CD14-positive monocyte (primary cell): ENCODE measurements around the gene MAPK12. TPM values are rescaled to one million over a fixed set of nuclear protein-coding genes. Genes with fewer than 3 reads are reported as not detected.

Experiments used
- DNase-seq, 3 donors: peaks; one replicate each; pipeline ENCODE4 v3.0.0-alpha.2; 2011 to 2022
- H2AFZ ChIP-seq: 2 replicates; pipeline ENCODE4 v1.6.0; 2012; ENCODE audit warnings: mild to moderate bottlenecking, low read depth, low read length, inconsistent platforms; ENCODE audit not compliant: insufficient read depth, poor library complexity, severe bottlenecking
- H3K27ac ChIP-seq, 2 donors: 1 replicate in 1 of 2; 2 replicates in 1 of 2; pipeline ENCODE4 v1.5.1; 2012 to 2013; ENCODE audit warnings: low read length in 2 of 2, control low read depth in 1 of 2, inconsistent platforms in 1 of 2, low read depth in 1 of 2, mild to moderate bottlenecking in 1 of 2
- H3K27me3 ChIP-seq, 2 donors: one replicate each; pipeline versions ENCODE4 v1.6.0 to v1.6.1; 2011 to 2013; ENCODE audit warnings: low read length in 2 of 2; ENCODE audit not compliant: control insufficient read depth in 2 of 2, insufficient read depth in 2 of 2
- H3K36me3 ChIP-seq, 2 donors: replicated peaks in 1 of 2; 1 replicate in 1 of 2; 2 replicates in 1 of 2; pipeline versions ENCODE4 v1.5.1 to v1.6.1; 2012 to 2013; ENCODE audit warnings: low read length in 2 of 2, control low read depth in 1 of 2, inconsistent platforms in 1 of 2, mild to moderate bottlenecking in 1 of 2; ENCODE audit not compliant: insufficient read depth in 2 of 2, control insufficient read depth in 1 of 2
- H3K4me1 ChIP-seq, 2 donors: 1 replicate in 1 of 2; 2 replicates in 1 of 2; pipeline versions ENCODE4 v1.5.1 to v1.6.1; 2012 to 2013; ENCODE audit warnings: low read length in 2 of 2, control low read depth in 1 of 2, inconsistent platforms in 1 of 2, mild to moderate bottlenecking in 1 of 2, moderate library complexity in 1 of 2; ENCODE audit not compliant: insufficient read depth in 2 of 2, control insufficient read depth in 1 of 2
- H3K4me2 ChIP-seq: replicated peaks from 2 replicates; pipeline ENCODE3; 2012; ENCODE audit warnings: low read length, moderate library complexity, mild to moderate bottlenecking; ENCODE audit not compliant: poor library complexity, severe bottlenecking; ENCODE audit errors: extremely low read depth
- H3K4me3 ChIP-seq, 3 experiments: fragments of 200-600 bp in 1 of 3; sonication (generic) in 1 of 3; replicated peaks in 1 of 3; 1 replicate in 2 of 3; 2 replicates in 1 of 3; pipeline ENCODE4 v1.5.1; 2011 to 2013; ENCODE audit warnings: low read length in 3 of 3, mild to moderate bottlenecking in 3 of 3, control low read depth in 2 of 3, low read depth in 2 of 3, inconsistent platforms in 1 of 3, moderate library complexity in 1 of 3
- H3K79me2 ChIP-seq: 2 replicates; pipeline ENCODE4 v1.6.0; 2012; ENCODE audit warnings: mild to moderate bottlenecking, control low read depth, inconsistent platforms, low read length, moderate library complexity; ENCODE audit not compliant: insufficient read depth
- H3K9ac ChIP-seq: 2 replicates; pipeline ENCODE4 v1.6.0; 2017; ENCODE audit warnings: low read length, mild to moderate bottlenecking; ENCODE audit not compliant: insufficient read depth, poor library complexity, severe bottlenecking
- H3K9me3 ChIP-seq, 2 donors: replicated peaks in 1 of 2; 1 replicate in 1 of 2; 2 replicates in 1 of 2; pipeline versions ENCODE4 v1.5.1 to v1.6.1; 2012 to 2013; ENCODE audit warnings: low read length in 2 of 2, control low read depth in 1 of 2; ENCODE audit not compliant: control insufficient read depth in 1 of 2, insufficient read depth in 1 of 2
- H4K20me1 ChIP-seq: 2 replicates; pipeline ENCODE4 v1.6.0; 2012; ENCODE audit warnings: mild to moderate bottlenecking, low read length, control low read depth, moderate library complexity; ENCODE audit not compliant: insufficient read depth
- H3K27ac Mint-ChIP-seq, 7 donors: one replicate each; pipeline ENCODE4 v1.8.0; 2020; ENCODE audit warnings: mild to moderate bottlenecking in 7 of 7, mixed read lengths in 7 of 7, moderate library complexity in 6 of 7, inconsistent platforms in 2 of 7
- H3K27me3 Mint-ChIP-seq, 3 donors: one replicate each; pipeline ENCODE4 v1.8.0; 2021 to 2022; ENCODE audit warnings: low read depth in 3 of 3, mild to moderate bottlenecking in 3 of 3, mixed read lengths in 3 of 3, moderate library complexity in 3 of 3, inconsistent platforms in 1 of 3
- H3K36me3 Mint-ChIP-seq, 2 donors: one replicate each; pipeline ENCODE4 v1.8.0; 2020; ENCODE audit warnings: mixed read lengths in 2 of 2, inconsistent platforms in 1 of 2, mild to moderate bottlenecking in 1 of 2
- H3K4me1 Mint-ChIP-seq: one replicate; pipeline ENCODE4 v1.8.0; 2020; ENCODE audit warnings: mild to moderate bottlenecking, mixed read lengths
- H3K4me3 Mint-ChIP-seq, 2 donors: one replicate each; pipeline ENCODE4 v1.8.0; 2020; ENCODE audit warnings: mild to moderate bottlenecking in 2 of 2, mixed read lengths in 2 of 2, moderate library complexity in 1 of 2
- H3K9me3 Mint-ChIP-seq, 7 donors: one replicate each; pipeline ENCODE4 v1.8.0; 2020 to 2022; ENCODE audit warnings: mixed read lengths in 7 of 7, mild to moderate bottlenecking in 6 of 7, moderate library complexity in 6 of 7, inconsistent platforms in 2 of 7
- WGBS: methylation state at CpG from one replicate; pipeline ENCODE4 v1.1.5; 2013; ENCODE audit warnings: missing lambda C conversion rate; ENCODE audit not compliant: insufficient coverage; 5-methylcytosine and 5-hydroxymethylcytosine counted together
- intact Hi-C, 2 donors: fragments of 100-400 bp; cut with micrococcal nuclease; formaldehyde crosslinking; loops; one replicate each; pipeline versions ENCODE4 v1.15.0 to v1.15.1; 2023
- polyA plus RNA-seq, 3 donors: library from polyadenylated mRNA; depleted of rRNA in 1 of 3; unstranded in 2 of 3; stranded (reverse) in 1 of 3; fragments of 300-500 nt in 2 of 3; fragments of >200 nt in 1 of 3; fragmentation: Illumina TruSeq in 2 of 3; gene quantifications; 1 replicate in 2 of 3; 2 replicates in 1 of 3; pipeline ENCODE4 v1.2.3, GENCODE V29; 2012 to 2021
- TF ChIP-seq, protein P1 (sequence below): fragments of 200-600 bp; IDR thresholded peaks from one replicate; pipeline ENCODE4 v1.8.0; 2022; ENCODE audit warnings: antibody characterized with exemption, mild to moderate bottlenecking

Gene MAPK12
- polyA plus RNA-seq, 3 donors = 0.06 to 3.2 (median 0.13) TPM

DNA sequence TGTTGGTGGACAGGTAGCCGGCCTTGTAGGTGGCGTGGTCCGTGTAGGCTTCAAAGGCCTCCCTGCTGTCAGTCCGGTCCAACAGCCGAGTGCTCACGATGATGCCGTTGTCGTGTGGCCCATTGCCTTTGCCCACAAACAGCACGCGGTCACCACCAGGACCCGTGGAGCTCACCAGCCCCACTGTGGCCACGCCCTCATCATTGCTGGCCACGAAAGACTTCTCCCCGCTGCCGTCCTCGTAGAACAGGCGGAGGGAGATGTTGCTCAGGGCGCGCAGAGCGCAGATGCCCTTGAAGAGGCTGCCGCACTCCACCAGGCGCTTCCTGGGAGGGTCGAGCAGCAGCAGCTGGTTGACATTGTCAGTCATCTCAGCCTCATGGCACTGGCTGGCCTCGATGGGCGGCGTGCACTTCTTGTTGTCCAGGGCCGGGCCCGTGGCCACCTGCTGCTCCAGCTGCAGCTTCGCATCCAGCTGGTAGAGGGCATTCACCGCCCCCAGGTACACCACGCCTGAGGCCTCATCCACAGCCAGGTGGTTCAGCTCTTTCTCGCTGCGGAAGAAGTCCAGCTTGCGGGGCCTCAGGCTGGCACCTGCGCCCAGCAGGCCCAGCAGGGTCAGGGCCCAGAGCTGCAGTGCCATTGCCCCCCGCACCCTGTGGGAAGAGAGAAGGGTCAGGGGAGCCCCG is 28.6 kb upstream of the MAPK12 start:
- Mint-ChIP-seq H3K36me3 (peaks cover 51 to 79% of the 10 kb centered on the region in 2 donors), H3K9me3 (no peaks in the 10 kb centered on the region), H3K27ac (no peak overlapping the region), H3K27me3 (peaks cover 0 to 2% (median 0%) of the 10 kb centered on the region in 3 donors), H3K4me1 (peaks cover 29% of the 10 kb centered on the region), H3K4me3 (no peak overlapping the region)
- Histone ChIP-seq H3K27ac (peak overlapping the region in 1 of 2 donors; percentile 36), H2AFZ (no peak overlapping the region), H3K9ac (no peak overlapping the region), H4K20me1 (peaks cover 100% of the 10 kb centered on the region), H3K79me2 (peaks cover 91% of the 10 kb centered on the region), H3K36me3 (peaks cover 77 to 79% of the 10 kb centered on the region in 2 donors), H3K4me1 (peaks cover 25 to 29% of the 10 kb centered on the region in 2 donors), H3K27me3 (no peaks in the 10 kb centered on the region), H3K4me2 (no peak overlapping the region), H3K9me3 (no peaks in the 10 kb centered on the region), H3K4me3 (no peak overlapping the region)
- 94% methylated on average over 34 of the region's 37 CpGs for WGBS
- intact Hi-C loops = loop anchor here (5.0 kb wide), 1 partner anchor 37 kb away; the partner anchor contains the start of gene DENND6B (in 2 of the 2)
- TF ChIP-seq, protein P1, sequence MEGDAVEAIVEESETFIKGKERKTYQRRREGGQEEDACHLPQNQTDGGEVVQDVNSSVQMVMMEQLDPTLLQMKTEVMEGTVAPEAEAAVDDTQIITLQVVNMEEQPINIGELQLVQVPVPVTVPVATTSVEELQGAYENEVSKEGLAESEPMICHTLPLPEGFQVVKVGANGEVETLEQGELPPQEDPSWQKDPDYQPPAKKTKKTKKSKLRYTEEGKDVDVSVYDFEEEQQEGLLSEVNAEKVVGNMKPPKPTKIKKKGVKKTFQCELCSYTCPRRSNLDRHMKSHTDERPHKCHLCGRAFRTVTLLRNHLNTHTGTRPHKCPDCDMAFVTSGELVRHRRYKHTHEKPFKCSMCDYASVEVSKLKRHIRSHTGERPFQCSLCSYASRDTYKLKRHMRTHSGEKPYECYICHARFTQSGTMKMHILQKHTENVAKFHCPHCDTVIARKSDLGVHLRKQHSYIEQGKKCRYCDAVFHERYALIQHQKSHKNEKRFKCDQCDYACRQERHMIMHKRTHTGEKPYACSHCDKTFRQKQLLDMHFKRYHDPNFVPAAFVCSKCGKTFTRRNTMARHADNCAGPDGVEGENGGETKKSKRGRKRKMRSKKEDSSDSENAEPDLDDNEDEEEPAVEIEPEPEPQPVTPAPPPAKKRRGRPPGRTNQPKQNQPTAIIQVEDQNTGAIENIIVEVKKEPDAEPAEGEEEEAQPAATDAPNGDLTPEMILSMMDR = no peak
- DNase-seq = no peak

DNA sequence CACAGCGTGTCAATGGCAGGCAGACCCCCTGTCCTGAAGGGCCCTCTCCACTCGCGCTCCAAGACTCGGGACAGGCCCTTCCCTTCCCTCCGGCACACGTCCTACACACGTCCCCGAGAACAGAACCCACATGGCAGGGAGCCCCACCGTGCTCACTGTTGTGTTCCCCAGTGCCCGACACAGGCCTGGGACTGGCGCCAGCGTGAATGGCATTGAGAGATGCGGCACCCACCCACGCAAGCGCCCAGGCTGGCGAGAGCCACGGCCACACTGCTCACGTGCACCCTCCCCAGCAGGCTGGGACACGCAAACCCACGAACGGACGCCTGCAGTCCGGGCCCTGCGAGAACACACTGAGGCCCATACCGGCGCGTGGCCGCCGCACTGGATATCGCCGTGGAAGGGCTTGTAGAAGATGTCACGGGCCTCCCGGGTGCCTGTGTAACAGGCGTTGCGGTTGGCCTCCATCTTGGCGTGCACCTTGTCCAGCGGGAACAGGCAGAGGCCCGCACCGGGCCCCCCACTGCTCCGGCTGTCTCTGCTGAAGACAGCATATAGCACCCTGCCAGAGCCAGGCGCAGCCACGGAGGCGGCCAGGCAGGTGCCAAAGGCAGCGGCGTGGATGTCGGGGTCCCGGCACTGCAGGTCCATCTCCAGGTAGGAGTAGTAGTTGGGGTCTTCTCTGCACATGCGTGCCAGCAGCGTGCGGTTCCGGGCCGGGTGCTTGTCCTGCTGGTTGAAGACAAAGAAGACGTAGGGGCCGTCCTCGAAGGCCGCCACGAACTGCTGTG is 27.9 kb upstream of the MAPK12 start:
- H3K36me3 ChIP-seq = peaks cover 82% of the 10 kb centered on the region in 2 donors
- intact Hi-C loops = no loop called here
- H3K27me3 ChIP-seq = no peaks in the 10 kb centered on the region
- DNase-seq = no peak
- Mint-ChIP-seq H3K27me3 (peaks cover 0 to 2% (median 0%) of the 10 kb centered on the region in 3 donors), H3K9me3 (no peaks in the 10 kb centered on the region), H3K4me3 (no peak overlapping the region), H3K27ac (no peak overlapping the region), H3K36me3 (peaks cover 50 to 78% of the 10 kb centered on the region in 2 donors), H3K4me1 (peaks cover 22% of the 10 kb centered on the region)
- no peak overlapping the region for H3K27ac ChIP-seq
- no peak overlapping the region for H3K9ac ChIP-seq
- H3K4me3 ChIP-seq = no peak overlapping the region
- 98% methylated on average over 53 of the region's 57 CpGs for WGBS
- H2AFZ ChIP-seq = no peak overlapping the region
- TF ChIP-seq, protein P1 = no peak
- no peaks in the 10 kb centered on the region for H3K9me3 ChIP-seq
- H4K20me1 ChIP-seq = peaks cover 100% of the 10 kb centered on the region
- H3K79me2 ChIP-seq = peaks cover 83% of the 10 kb centered on the region
- H3K4me2 ChIP-seq = no peak overlapping the region
- peaks cover 20 to 22% of the 10 kb centered on the region in 2 donors for H3K4me1 ChIP-seq
